NCI-H774 (cell line): Measurements from ENCODE around the gene TAS2R3.

ENCODE experiments used
- DNase-seq: peaks from one replicate; lab custom pipeline; 2025; lab: John Stamatoyannopoulos, UW

The TAS2R3 gene

DNA sequence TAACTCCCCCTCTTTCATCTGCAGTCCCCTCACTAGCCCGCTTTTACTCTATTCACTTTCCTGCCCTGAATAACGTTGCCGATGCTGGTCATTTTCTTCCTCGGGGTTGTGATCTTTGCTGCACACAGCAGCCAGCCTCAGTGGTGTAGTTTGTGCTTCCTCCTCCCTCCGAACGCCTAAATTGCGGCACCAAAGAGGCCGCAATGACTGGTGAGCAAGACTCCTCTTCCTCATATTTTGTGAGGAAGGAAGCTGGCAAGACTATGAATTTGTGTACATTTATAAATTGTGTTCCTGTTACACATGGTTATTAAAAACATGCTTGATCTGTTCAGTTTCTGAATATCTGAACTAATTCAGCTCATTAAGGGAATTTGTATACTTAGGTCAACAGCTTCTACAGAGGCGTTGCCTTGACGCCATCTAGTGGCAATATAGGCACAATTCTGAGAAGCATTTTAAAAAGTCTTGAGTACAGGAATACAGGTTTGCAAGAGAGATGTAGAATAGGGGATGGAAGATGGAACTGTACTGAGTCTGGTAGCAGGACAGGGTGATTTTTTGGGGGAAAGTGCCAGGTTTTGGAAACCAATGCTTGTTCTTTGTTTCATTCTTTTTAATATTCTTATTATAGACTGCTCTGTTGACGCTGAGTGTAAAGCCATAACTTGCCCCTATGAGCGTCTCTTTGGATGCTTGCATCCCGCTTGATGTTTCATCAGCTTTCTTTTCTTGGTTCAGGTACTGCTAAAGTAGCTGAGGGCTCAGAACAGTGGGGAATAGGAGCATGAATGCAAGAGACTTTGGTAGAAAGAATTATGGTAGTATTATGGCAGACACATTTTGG lies 22.0 kb downstream of the TAS2R3 start:
- peak; percentile 36 for DNase-seq

DNA sequence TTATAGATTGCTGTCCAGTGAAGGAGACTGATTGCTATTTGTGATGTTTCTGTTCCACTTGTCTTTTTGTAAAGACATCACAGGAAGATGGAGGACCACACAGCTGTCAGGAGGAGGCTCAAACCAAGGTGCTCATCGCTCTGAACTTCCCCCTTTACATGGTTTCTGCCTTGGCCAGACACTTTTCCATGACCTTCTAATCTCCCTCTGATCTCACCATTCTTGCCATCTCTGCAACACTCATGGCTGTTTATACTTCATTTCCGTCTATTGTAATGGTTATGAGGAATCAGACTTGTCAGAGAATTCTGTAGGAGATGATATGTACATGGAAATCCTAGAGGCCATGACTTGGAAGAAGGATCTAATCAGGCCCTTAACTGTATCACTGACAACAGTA lies 24.4 kb downstream of the TAS2R3 start:
- no peak for DNase-seq

- DNase-seq: no peak
These were observed 26.0 kb downstream of the TAS2R3 start, which contains the start of gene TAS2R5 for GRCh38 chr7:141789917-141790316. Gene TAS2R5 (plus strand): TSS chr7:141790217. CDS start chr7:141790362, 145 bp downstream.

- DNase-seq: no peak
These were observed 28.6 kb downstream of the TAS2R3 start for GRCh38 chr7:141792526-141792925.
